ENCODE measurements around the gene SNX25. TPM values are rescaled to one million over a fixed set of nuclear protein-coding genes. Genes with fewer than 3 reads are reported as not detected.

SNX25 gene
- total RNA-seq: 10 to 100 TPM; 12.4 to 92.4 (median 17.8) TPM

DNA sequence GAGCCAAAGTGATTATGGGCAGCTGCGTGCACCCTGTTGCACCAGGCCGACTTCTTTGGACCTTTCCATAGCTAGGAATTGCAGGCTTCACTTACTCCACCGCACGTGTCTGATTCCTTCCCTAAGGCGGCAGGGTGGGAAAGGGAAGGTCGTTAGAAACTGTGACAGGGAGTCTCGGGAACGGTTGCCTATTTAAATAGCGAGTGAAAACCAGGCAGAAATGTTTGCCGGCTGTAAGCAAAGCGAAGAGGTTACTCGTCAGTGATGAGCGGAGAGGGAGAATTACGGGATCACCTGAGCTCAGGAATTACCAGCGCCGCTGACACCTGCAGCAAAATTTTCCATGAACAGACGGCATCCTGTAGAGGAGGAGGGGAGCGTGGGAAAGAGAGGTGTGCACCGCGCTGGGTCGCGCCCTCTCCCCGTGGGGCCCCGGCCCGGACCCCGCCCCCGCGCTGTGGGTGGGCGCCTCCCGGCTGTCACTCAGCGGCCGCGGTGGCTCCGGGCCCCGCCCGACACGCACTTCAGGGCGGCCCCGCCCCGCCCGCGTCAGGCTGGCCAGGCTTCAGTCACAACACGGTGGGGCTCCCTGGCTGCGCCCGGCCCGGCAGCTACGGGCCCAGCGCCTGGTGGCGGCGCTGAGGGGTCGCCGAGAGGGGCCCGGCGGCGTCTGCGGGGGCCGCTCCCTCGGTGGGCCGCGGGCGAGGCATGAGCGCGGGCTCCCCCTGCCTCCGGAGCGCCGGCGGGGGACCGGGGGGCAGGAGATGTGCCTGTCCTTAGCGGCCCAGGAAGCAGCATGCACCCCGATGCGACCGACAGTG lies at the start of gene SNX25:
Gene SNX25 (plus strand): TSS at position 568 of the 821 bp plus-strand sequence. CDS start 229 bp downstream, at position 797.
- H3K27ac ChIP-seq: peak within 1 kb of the TSS; percentile 83 to 93 (median 86)
- peak; percentile 89 to 95 (median 93) for DNase-seq
- H3K9me3 ChIP-seq: no peaks in the 10 kb centered on the region
- peak within 1 kb of the TSS; percentile 61 to 93 (median 74) for H3K4me3 ChIP-seq
- H3K36me3 ChIP-seq: no peaks in the 10 kb centered on the region
- H3K4me1 ChIP-seq: peaks cover 0 to 23% (median 6%) of the 10 kb centered on the region in 4 donors
- no peaks in the 10 kb centered on the region for H3K27me3 ChIP-seq
- TF ChIP-seq, protein P1, sequence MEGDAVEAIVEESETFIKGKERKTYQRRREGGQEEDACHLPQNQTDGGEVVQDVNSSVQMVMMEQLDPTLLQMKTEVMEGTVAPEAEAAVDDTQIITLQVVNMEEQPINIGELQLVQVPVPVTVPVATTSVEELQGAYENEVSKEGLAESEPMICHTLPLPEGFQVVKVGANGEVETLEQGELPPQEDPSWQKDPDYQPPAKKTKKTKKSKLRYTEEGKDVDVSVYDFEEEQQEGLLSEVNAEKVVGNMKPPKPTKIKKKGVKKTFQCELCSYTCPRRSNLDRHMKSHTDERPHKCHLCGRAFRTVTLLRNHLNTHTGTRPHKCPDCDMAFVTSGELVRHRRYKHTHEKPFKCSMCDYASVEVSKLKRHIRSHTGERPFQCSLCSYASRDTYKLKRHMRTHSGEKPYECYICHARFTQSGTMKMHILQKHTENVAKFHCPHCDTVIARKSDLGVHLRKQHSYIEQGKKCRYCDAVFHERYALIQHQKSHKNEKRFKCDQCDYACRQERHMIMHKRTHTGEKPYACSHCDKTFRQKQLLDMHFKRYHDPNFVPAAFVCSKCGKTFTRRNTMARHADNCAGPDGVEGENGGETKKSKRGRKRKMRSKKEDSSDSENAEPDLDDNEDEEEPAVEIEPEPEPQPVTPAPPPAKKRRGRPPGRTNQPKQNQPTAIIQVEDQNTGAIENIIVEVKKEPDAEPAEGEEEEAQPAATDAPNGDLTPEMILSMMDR (IDR thresholded peaks at IDR 0.05): peak in 5 of 6 experiments; percentile 7 to 39 (median 33)
- TF ChIP-seq POLR2A (IDR thresholded peaks at IDR 0.05): peak; percentile 47 to 84

DNA sequence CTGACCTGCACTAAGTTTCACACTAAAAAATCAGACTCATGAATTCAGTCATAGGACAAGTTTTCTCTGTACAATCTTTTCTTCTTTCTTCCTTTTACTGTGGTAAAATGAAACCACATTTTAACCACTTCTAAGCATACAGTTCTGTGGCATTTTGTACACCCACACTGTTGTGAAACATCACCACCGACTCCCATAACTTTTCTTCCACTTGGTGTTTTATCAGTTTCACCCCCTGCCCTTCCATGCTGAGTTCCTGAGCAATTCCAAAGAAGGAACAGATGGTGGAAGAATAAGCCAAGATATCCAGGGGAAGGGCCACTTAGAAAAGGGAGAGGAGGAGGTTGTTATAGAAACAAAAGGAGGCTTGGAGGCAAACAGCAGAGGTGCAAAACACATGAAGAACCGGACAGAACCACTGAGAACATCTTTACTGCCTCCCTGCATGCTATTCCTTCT lies 43.8 kb upstream of the SNX25 start:
- Histone ChIP-seq H3K27me3 (no peaks in the 10 kb centered on the region), H3K27ac (no peak overlapping the region), H3K4me1 (no peaks in the 10 kb centered on the region), H3K9me3 (no peaks in the 10 kb centered on the region), H3K4me3 (no peak overlapping the region), H3K36me3 (peaks cover 0 to 32% (median 0%) of the 10 kb centered on the region in 3 donors)
- DNase-seq: no peak
- no peak for TF ChIP-seq POLR2A (IDR thresholded peaks at IDR 0.05)
- TF ChIP-seq, protein P1 (IDR thresholded peaks at IDR 0.05): no peak

DNA sequence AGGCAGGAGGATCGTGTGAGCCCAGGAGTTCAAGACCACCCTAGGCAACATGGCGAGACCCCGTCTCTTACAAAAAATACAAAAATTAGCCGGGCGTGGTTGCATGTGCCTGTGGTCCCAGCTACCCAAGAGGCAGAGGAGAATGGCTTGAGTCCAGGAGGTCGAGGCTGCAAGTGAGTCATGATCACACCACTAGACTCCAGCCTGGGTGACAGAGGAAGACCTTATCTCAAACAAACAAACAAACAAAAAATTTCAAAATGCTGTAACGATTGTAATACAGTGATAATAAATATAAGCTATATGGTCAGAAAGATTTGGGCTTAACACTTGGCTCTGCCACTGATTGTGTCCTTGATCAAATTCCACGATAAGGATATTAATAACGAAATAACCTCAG lies 42.2 kb upstream of the SNX25 start:
- Histone ChIP-seq H3K4me1 (no peaks in the 10 kb centered on the region), H3K9me3 (no peaks in the 10 kb centered on the region), H3K27me3 (no peaks in the 10 kb centered on the region), H3K36me3 (peaks cover 0 to 21% (median 0%) of the 10 kb centered on the region in 3 donors), H3K4me3 (no peak overlapping the region), H3K27ac (no peak overlapping the region)
- TF ChIP-seq, protein P1 (IDR thresholded peaks at IDR 0.05): no peak
- TF ChIP-seq POLR2A (IDR thresholded peaks at IDR 0.05): no peak
- no peak for DNase-seq

DNA sequence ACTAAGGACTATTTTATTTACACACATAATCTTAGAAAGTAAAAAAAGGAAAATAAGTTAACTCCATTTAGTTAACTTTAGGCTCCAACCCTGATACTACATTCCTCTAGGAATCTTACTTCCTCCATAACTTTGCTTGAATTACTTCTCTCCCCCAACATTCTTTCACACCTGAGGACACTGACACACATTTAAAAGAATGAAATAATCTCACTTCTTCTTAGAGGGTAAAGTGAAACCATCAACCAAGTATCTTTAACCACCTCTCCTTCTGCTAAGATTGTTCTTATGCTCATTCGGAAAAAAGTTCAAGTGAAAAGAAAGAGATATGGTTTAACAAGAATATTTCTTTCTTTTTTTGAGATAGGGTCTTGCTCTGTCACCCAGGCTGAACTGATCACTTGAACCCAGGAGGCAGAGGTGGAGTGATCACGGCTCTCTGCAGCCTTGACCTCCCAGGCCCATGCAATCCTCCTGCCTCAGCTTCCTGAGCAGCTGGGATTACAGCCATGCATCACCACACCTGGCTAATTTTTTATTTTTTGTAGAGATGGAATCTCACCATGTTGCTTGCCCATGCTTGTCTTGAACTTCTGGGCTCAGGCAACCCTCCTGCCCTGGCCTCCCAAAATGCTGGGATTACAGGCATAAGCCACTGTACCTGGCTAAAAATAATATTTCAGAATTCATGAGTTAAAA lies 37.9 kb upstream of the SNX25 start:
- Histone ChIP-seq H3K4me1 (no peaks in the 10 kb centered on the region), H3K4me3 (no peak overlapping the region), H3K27me3 (no peaks in the 10 kb centered on the region), H3K27ac (no peak overlapping the region), H3K9me3 (no peaks in the 10 kb centered on the region), H3K36me3 (peaks cover 0 to 19% (median 0%) of the 10 kb centered on the region in 3 donors)
- TF ChIP-seq, protein P1 (IDR thresholded peaks at IDR 0.05): no peak
- no peak for TF ChIP-seq POLR2A (IDR thresholded peaks at IDR 0.05)
- DNase-seq: no peak

DNA sequence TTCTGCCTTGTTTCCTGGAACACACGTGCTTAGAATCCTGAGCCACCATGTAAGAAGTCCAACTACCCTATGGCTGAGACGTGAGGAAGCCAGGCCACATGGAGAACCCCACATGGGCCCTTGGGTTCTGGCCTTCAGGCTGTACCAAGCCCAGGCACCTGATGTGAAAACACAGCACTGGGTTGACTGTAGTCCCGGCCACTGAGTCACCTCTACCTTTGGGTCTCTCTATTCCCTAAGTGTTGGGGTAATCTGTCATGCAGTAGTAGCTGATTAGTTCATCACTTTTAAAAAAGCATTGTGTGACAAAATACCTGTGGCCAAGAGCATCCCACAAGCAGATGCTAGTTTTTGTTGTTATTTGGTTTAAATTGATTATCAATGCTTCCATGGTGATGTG lies 29.9 kb upstream of the SNX25 start:
- H3K9me3 ChIP-seq: no peaks in the 10 kb centered on the region
- H3K27ac ChIP-seq: no peak overlapping the region
- no peaks in the 10 kb centered on the region for H3K4me1 ChIP-seq
- H3K27me3 ChIP-seq: no peaks in the 10 kb centered on the region
- H3K4me3 ChIP-seq: no peak overlapping the region
- TF ChIP-seq, protein P1 (IDR thresholded peaks at IDR 0.05): no peak
- TF ChIP-seq POLR2A (IDR thresholded peaks at IDR 0.05): no peak
- no peak for DNase-seq
- H3K36me3 ChIP-seq: peaks cover 0 to 11% (median 0%) of the 10 kb centered on the region in 3 donors

Data from Peyer's patch (tissue), 4 donors.